PC-3 (cell line): ENCODE data around the gene SPATA20.

Experiments used
- CTCF ChIP-seq: fragments of 300-600 bp; sonication (generic); conservative IDR thresholded peaks from 2 replicates; pipeline ENCODE4 v1.5.1; 2017; ENCODE audit warnings: antibody characterized with exemption, low read depth, mild to moderate bottlenecking, low read length
- EZH2phosphoT487 ChIP-seq: fragments of 300-600 bp; sonication (generic); IDR thresholded peaks from 2 replicates; pipeline ENCODE4 v1.6.1; 2018; ENCODE audit warnings: mild to moderate bottlenecking, antibody characterized with exemption, low read length, borderline replicate concordance

- TF ChIP-seq CTCF (no peak), EZH2phosphoT487 (no peak)
These were observed 49.4 kb downstream of the SPATA20 start for GRCh38 chr17:50596191-50597037.
